HG03097 (cell line): ENCODE data around the gene TOR1B.
"Not testable (repeated sequence)": the region's sequence is repeated elsewhere in the genome, so short reads cannot be mapped to it uniquely, and the experiment has no call there.

Source experiments
- ATAC-seq: cut with Tn5 transposase; IDR thresholded peaks from one replicate; pipeline ENCODE4 v1.9.1; 2021; ENCODE audit not compliant: unreplicated experiment, low FRiP score

Gene TOR1B, protein sequence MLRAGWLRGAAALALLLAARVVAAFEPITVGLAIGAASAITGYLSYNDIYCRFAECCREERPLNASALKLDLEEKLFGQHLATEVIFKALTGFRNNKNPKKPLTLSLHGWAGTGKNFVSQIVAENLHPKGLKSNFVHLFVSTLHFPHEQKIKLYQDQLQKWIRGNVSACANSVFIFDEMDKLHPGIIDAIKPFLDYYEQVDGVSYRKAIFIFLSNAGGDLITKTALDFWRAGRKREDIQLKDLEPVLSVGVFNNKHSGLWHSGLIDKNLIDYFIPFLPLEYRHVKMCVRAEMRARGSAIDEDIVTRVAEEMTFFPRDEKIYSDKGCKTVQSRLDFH

GRCh38 chr9:129802833-129803675 lies at the start of gene TOR1B:
Gene TOR1B (plus strand): TSS chr9:129803184. CDS start chr9:129803213, 29 bp downstream.
- ATAC-seq: peak; percentile 87

- ATAC-seq: no peak
Observed at GRCh38 chr9:129755151-129755550, 47.8 kb upstream of the TOR1B start.

- no peak for ATAC-seq
Observed at GRCh38 chr9:129756191-129756590, 46.8 kb upstream of the TOR1B start.

GRCh38 chr9:129757045-129757444 lies 45.9 kb upstream of the TOR1B start:
- ATAC-seq: no peak

- ATAC-seq: no peak
Observed at GRCh38 chr9:129759319-129759718, 43.7 kb upstream of the TOR1B start.

GRCh38 chr9:129759804-129760502 lies 43.0 kb upstream of the TOR1B start:
- no peak for ATAC-seq

GRCh38 chr9:129760784-129761183 lies 42.2 kb upstream of the TOR1B start:
- ATAC-seq: not testable (repeated sequence)

- no peak for ATAC-seq
Observed at GRCh38 chr9:129761293-129761900, 41.6 kb upstream of the TOR1B start.

DNA sequence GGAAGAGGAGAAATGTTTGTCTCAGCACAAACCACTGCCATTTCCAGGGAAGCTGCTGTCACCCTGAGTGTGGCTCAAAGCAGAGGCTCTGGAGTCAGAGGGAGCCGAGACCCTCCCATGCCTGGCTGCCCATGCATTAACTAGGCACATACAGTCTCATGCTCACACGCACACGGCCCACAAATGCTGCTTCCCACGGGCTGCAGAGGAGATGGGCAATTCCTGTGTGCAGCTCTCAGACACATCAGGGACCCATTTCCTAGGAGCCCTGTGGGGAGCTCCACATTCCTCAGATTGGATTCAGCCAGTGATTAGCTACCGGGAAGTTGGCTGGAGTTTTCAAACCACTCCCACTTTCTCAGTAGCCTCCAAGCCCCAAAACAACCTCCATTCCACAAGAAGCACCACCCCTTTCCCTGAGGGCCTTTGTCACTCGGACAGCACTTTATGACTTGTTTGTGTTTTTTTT lies 41.0 kb upstream of the TOR1B start:
- no peak for ATAC-seq

DNA sequence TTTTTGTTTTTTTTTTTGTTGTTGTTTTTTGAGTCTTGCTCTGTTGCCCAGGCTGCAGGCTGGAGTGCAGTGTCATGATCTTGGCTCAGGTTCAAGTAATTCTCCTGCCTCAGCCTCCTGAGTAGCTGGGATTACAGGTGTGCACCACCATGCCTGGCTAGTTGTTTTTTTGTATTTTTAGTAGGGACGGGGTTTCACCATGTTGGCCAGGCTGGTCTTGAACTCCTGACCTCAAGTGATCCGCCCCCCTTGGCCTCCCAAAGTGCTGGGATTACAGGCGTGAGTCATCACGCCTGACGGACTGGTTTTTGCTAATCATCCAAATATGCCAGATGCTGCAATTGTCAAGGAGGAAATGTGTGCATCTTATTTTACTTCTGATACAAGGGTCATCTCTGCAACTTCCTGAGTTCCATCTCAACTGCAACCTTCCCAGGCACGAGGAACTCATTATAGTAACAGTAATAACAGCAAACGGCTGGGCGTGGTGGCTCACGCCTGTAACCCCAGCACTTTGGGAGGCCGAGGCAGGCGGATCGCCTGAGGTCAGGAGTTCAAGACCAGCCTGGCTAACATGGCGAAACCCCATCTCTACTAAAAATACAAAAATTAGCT lies 40.5 kb upstream of the TOR1B start:
- not testable (repeated sequence) for ATAC-seq

GRCh38 chr9:129762985-129763926 lies 39.7 kb upstream of the TOR1B start:
- no peak for ATAC-seq

DNA sequence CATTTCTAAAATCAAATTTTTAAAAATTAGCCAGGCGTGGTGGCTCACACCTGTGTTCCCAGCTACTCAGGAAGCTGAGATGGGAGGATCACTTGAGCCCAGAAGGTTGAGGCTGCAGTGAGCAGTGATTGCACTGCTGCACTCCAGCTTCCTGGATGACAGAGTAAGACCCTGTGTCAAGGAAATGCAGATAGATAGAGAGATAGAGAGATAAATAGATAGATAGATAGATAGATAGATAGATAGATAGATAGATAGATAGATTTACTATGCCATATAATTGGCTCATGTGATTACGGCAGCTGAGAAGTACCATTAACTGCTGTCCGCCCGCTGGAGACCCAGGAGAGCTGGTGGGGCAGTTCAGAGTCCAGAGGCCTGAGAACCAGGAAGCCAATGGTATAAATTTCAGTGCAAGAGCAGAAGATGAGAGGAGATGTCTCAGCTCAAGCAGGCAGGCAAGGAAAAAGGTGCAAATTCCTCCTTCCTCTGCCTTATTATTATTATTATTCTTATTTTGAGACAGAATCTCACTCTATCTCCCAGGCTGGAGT lies 37.1 kb upstream of the TOR1B start:
- no peak for ATAC-seq

- no peak for ATAC-seq
Observed at GRCh38 chr9:129768486-129768885, 34.5 kb upstream of the TOR1B start.

DNA sequence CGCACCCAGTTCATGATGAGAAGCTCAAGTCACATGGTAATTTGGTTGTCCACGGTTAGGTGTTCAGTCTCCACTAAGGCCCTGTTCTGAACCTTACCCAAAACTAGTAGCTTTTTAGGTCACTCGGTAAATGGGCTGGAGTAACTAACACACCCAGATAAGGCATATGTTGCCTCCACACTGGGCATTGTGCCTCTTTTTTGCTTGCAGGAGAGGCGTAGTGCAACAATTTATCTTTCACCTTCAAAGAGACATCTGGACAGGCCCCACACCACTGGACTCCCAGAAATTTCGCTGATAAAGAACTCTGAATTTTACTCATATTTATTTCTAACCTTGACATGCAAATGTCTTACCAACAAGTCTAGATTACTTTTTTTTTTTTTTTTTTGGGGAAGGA lies 33.3 kb upstream of the TOR1B start:
- no peak for ATAC-seq

DNA sequence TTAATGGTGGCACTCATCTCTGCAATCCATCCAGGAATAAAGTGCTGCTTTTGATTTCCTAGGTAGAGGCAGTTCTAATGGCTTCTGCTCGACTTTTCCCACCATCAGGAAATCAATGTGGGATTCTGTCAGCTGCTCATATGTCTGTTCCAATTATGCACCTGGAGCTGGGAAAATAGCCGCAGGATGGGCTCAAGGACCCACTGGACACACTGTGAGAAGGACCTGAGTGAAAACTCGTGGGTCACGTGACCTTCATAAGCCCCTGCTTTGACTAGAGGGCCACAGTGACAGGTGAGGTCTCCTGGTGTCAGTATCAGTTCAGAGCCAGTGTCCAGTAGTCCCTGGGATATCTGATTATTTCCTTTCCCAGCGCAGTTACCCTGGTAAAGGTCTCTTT lies 32.2 kb upstream of the TOR1B start:
- ATAC-seq: no peak

DNA sequence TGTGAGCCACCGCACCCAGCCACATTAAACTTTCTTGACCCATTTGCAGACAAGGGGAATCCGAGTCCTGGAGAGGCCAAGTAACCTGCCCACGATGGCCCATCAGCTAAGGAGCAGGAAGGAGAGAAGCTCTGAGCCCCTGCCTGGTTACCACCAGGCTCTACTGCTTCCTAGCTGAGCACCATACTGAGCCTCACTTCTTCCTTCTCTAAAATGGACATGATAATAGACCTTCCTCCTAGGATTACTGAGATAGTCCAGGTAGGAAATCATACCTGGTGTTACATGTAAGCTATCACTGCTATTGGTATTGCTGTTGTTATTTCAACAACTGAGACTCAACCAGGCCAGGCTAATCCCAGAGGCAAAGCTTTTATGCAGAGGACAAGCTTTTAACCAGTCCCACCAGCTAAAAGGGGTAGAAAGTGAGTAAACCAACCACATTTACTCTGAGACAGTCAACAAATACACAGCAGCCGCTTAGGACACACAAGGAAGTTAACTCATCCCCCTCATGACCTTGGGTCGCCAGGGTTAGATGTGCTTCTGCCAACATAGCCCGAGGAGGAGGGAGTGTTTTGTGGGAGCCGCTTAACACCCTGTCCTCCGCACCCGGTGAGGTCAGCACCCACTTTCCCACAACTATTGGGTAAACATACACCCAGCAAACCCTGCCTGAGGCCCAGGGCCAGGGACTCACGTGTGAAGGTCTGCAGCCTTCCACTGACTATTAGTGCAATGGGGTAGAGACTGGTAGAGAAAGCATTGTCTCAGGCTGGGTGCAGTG lies 29.5 kb upstream of the TOR1B start:
- ATAC-seq: no peak

- no peak for ATAC-seq
Observed at GRCh38 chr9:129774791-129775447, 28.1 kb upstream of the TOR1B start.

DNA sequence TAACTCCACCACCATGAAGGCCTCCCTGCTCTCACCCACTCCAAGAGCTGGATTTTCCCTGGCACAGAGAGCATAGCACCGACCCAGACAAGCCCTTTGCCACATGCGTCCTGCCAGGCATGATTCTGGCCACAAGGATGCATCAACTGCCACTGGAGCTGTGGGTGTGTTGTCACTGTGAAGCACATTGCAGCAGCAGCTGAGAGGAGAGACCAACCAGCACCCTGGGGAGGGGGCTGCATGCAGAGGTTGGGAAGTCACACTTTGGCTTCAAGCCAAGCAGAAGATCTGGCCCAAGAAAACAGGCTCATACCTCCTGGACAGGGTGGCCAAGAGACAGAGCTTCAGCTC lies 27.6 kb upstream of the TOR1B start:
- no peak for ATAC-seq
